ENCODE data around the gene RBP4. TPM values are rescaled to one million over a fixed set of nuclear protein-coding genes. Genes with fewer than 3 reads are reported as not detected.

The RBP4 gene
- not detected in 2 replicates for total RNA-seq

DNA sequence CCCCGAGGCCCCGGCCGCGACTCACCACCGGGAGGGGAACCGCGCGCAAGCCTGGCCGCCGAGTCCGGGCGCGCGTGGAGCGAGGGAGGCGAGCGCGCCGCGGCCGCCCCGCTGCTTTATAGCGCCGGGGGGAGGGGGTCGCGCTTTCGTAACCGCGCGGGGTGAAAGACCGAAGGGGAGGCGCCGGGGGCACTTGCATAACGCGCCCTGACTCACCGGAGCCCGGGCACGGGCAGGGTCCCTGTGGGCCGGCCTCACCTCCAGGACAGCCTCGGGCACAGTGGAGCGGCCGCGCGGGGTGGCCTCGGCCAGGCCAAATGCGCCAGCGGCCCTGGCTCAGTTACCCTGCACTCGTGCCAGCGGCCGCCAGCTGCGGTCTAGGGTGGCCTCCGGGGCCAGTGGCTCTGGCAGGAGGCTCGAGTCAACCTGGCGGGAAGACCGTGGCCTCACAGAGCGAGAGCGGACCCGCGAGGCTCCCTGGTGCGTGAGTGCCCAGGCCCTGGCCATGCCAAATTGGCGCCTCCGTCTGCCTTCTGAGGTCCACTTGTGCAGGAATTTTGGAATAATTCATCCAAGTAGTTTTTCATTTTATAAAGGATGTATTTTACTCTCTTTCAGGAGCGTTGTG, at the start of gene RBP4:
RBP4 (minus strand) TSS at position 90 of the 628 bp plus-strand sequence. CDS start 207 bp downstream, outside the sequence.

DNA sequence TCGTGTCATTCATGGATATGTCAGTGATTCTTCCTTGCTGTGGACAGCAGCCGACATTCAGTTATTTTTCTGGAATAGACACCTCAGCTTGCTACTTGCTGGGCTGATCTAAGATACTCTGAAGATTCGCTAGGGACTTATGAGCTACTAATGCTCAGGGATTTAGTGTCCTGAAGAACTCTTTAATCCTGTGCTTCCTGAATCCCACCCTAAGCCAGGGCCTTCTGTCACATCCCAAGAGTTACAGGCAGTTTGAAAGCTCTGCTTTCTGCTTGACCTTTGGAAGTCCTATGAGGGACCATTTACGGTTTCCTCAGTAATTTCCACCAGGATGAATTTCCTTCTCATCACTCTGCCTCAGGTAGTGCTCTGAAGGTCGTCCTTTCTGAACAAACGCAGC, 11.3 kb upstream of the RBP4 start, which contains the start of gene PDE6C:
PDE6C (plus strand) TSS at position 227 of the 400 bp plus-strand sequence. CDS start 189 bp downstream, outside the sequence.

DNA sequence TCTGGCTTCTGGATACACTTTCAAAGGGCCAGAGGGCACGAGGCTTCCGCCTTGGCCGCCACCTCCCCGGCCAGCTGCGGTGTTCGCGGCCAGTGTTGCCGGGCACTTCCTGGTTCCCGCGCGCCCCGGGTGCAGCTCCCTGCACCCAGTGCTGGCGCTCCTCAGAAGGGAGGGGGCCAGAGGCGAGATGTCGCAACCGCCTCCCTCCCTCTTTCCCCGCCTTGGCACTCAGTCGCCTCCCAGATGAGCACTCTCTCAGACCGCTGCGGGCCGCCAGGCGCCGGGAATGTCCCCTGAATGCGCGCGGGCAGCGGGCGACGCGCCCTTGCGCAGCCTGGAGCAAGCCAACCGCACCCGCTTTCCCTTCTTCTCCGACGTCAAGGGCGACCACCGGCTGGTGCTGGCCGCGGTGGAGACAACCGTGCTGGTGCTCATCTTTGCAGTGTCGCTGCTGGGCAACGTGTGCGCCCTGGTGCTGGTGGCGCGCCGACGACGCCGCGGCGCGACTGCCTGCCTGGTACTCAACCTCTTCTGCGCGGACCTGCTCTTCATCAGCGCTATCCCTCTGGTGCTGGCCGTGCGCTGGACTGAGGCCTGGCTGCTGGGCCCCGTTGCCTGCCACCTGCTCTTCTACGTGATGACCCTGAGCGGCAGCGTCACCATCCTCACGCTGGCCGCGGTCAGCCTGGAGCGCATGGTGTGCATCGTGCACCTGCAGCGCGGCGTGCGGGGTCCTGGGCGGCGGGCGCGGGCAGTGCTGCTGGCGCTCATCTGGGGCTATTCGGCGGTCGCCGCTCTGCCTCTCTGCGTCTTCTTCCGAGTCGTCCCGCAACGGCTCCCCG, 34.4 kb downstream of the RBP4 start, which contains the start of gene FFAR4:
FFAR4 (plus strand) TSS at position 231 of the 842 bp plus-strand sequence; CDS start at position 287, 56 bp downstream.

Other genes starting within 250 kb of the RBP4 start
- 250 and 346 TPM in 2 replicates for gene MYOF, start 118.9 kb downstream of the RBP4 start, total RNA-seq
- 26.0 and 117 TPM in 2 replicates for gene CEP55, start 104.6 kb downstream of the RBP4 start, total RNA-seq
- gene FFAR4, start 34.6 kb downstream of the RBP4 start, total RNA-seq, result not detected in 2 replicates
- not detected in 2 replicates for gene PDE6C, start 11.3 kb upstream of the RBP4 start, total RNA-seq
- 9.5 and 12.5 TPM in 2 replicates for gene FRA10AC1, start 101.4 kb upstream of the RBP4 start, total RNA-seq
- gene LGI1, start 156.7 kb upstream of the RBP4 start, total RNA-seq, result not detected in 2 replicates

All from uterine smooth muscle cell (primary cell).